Measurements from ENCODE around the gene STAG1.
"Not testable (repeated sequence)": the region's sequence is repeated elsewhere in the genome, so short reads cannot be mapped to it uniquely, and the experiment has no call there.

Gene STAG1

DNA sequence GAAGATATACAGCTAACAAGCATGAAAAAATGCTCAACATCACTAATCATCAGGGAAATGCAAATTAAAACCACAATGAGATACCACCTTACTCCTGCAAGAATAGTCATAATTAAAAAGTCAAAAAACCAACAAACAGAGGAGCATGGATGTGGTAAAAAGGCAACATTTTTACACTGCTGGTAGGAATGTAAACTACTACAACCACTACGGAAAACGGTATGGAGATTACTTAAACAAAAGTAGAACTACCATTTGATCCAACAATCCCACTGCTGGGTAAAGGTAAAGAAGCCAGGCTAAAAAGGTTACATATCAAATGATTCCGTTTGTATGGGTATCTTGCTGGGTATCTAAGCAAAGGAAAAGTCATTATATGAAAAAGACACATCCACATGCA lies 53.8 kb downstream of the STAG1 start:
- no peak for DNase-seq

- DNase-seq: no peak
Observed at GRCh38 chr3:136696797-136697196, 55.4 kb downstream of the STAG1 start.

DNA sequence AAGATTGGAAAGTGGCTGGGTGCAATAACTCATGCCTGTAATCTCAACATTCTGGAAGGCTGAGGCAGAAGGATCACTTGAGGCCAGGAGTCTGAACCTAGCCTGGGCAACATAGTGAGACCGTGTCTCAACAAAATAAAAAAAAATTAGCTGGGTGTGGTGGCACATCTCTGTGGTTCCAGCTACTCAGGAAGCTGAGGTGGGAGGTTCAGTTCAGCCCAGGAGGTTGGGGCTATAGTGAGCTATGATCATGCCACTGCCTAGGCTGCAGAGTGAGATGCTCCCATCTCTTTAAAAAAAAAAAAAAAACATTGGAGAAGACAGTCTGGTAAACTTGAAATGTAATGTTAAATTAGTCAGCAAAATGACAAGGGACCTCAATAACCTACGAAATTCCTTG lies 57.9 kb downstream of the STAG1 start:
- DNase-seq: no peak

DNA sequence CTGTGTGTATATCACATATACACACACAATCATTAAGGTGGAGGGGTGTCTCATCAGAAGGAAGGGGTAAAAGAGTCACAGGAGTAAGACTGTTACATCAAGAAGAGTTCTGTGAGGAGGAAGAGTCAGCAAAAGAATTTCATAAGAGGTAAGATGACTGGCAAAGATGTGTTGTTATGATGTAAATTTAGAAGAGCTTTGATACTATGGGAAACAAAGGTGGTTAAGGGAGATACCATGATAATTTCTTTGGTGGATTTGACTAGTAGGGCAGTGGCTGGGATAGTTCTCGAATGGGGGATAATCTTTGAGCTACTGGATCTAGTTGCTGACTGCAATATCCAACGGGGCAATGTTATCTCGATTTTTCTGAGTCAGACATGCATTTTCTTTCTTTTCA lies 61.6 kb downstream of the STAG1 start:
- no peak for DNase-seq

DNA sequence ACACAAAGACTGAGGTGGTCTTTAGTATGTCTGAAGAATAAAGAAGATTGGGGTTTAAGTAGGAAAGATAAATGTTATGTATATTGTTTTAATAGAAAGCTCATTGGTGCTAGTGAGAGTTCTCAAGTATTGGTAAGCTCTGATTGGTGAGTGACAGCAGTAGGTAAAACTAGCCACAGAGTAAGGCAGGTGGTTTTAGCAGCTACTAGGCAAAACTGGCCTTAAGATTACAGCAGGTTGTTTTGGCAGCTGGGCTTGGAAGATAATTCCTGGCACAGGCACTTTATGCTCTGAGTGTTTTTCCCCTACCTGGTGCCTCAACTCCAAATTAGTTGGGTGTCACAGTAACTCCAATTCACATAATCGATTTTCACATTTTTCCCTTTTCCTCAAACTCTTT lies 66.3 kb downstream of the STAG1 start:
- DNase-seq: no peak

DNA sequence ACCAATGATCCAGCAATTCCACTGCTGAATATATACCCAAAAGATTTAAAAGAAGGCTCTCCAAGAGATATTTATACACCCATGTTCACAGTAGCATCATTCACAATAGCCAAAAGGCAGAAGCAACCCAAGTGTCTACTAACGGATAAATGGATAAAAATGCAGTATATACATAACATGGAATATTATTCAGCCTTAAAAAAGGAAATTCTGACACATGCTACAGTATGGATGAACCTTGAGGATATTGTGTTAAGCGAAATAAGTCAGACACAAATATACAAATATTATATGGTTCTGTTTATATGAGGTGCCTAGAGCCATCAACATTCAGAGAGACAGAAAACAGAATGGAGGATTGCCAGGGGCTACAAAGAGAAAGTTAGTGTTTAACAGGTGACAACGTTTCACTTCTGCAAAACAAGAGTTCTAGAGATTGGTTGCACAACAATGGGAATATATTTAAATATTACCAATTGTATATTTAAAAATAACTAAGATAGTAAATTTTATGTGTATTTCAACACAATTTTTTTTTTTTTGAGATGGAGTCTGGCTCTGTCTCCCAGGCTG lies 69.4 kb downstream of the STAG1 start:
- DNase-seq: no peak

GRCh38 chr3:136678981-136679380 lies 73.2 kb downstream of the STAG1 start:
- no peak for DNase-seq

- DNase-seq: no peak
Observed at GRCh38 chr3:136676009-136676408, 76.2 kb downstream of the STAG1 start.

DNA sequence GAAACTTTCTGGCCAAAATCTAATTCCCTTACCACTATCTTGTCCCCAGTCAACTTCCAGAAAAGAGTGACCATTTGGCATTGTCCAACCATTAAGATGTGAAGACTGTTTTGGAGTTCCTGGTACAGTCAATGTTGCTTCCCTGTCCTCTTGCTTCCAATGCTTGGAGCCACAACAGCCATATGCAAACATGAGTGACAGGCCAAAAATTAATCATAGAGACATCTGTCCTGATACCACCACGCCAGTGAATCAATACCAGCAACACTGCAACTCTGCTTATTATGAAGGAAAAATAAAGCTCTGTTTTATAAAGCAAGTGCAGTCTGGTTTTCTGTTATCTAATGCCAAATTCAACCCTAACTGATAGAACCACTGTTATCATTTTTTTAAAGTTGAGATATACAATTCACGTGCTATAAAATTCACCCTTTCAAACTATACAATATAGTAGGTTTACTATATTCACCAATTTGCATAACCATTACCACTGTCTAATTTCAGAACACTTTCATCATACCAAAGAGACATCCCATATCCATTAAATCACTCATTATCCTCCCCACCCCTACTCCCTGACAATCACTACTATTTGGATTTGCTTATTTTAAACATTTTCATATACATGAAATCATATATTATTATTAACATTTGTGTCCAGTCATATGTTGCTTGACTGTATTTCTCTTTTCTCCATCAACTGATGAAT lies 76.9 kb downstream of the STAG1 start:
- DNase-seq: no peak

- no peak for DNase-seq
Observed at GRCh38 chr3:136672457-136672856, 79.7 kb downstream of the STAG1 start.

GRCh38 chr3:136671921-136672320 lies 80.3 kb downstream of the STAG1 start:
- DNase-seq: no peak

DNA sequence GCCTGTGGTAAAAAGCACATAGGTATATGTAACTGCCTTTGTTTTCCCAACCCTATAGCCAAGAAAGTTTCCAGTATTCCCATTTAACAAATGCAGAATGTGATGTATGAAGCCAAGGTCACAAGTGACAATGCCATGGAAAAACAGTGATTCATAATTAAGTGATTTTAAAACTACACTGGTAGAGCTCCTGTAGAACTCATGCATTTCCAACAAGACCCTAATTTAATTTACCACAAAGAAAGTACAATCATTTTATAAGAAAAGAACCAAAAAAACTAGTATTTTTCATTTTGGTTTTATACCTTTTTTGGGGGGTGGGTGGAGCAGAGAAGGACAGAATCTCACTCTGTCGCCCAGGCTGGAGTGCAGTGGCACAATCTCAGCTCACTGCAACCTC lies 82.0 kb downstream of the STAG1 start:
- DNase-seq: no peak

GRCh38 chr3:136667081-136667480 lies 85.1 kb downstream of the STAG1 start:
- DNase-seq: no peak

GRCh38 chr3:136666301-136666700 lies 85.9 kb downstream of the STAG1 start:
- not testable (repeated sequence) for DNase-seq

DNA sequence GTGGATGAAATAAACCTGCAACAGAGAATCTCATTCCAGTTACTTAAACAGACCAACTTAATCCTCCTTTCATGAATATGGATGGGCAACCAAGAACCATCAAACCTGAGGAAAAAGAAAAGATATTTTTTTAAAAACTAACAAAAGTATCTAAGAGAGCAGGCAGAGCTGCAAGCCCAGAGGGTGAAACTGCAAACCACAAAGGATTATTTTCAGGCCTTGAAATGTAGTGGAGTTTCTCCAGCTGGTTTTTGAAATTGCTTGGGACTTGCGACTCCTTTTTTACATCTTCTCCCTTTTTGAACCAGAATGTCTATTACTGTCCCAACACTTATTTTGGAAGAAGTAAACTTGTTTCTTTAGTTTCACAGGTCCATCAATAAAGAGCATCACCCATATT lies 87.4 kb downstream of the STAG1 start:
- DNase-seq: no peak

DNA sequence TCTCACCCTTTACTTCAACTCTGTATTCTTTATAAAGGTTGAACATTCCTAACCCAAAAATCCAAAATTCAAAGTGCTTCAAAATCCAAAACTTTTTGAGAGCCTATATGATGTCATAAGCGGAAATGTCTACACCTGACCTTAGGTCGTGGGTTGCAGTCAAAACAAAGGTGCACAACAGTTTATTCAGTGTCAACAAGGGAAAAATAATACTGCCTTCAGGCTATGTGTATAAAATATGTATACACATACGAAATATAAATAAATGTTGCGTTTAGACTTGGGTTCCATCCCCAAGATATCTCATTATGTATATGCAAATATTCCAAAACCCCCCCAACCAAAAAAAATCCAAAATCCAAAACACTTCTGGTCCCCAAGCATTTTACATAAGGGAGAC lies 90.9 kb downstream of the STAG1 start:
- DNase-seq: no peak

- no peak for DNase-seq
Observed at GRCh38 chr3:136658946-136659682, 93.1 kb downstream of the STAG1 start.

- DNase-seq: no peak
Observed at GRCh38 chr3:136657526-136657925, 94.7 kb downstream of the STAG1 start.

DNA sequence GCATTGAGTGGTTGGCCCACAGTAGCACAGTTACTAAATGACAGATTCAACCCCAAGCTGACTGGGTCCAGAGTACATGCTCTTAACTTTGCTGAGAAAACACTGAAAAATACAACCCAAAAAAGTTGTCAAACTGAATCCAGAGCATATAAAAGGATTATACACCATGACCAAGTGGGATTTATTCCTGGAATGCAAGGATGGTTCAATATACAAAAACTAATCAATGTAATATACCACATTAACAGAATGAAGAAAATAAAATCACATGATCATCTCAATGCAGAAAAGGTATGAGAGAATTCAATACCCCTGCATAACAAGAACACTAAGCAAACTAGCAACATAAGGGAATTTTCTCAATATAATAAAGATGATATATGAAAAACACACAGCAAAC lies 98.5 kb downstream of the STAG1 start:
- DNase-seq: no peak

- no peak for DNase-seq
Observed at GRCh38 chr3:136651581-136651980, 100.6 kb downstream of the STAG1 start.

GRCh38 chr3:136650461-136650860 lies 101.7 kb downstream of the STAG1 start:
- no peak for DNase-seq

GRCh38 chr3:136645915-136646314 lies 106.3 kb downstream of the STAG1 start:
- no peak for DNase-seq

DNA sequence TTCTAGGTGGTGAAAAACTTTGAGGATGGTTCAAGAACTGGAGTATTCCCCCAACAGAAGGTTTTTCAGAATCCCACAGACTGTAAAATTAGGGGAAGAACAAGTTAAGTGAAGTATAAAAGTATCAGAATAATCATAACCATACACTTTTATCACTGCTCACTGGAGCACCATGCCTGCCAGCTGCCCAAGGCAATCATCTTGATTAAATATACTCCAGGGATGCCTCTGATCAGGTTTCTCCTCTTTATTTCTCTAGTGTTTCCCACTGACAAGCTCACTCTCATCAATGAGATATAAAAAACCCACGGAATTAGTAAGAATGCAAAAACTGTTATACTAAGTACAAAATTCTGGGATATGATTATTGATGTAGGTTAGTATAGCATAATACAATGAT lies 108.0 kb downstream of the STAG1 start:
- no peak for DNase-seq

GRCh38 chr3:136643380-136643779 lies 108.8 kb downstream of the STAG1 start:
- not testable (repeated sequence) for DNase-seq

Data from NCI-H510A treated with DMSO at 0.1 percent for 48 hours (cell line).